Kidney (tissue), 14 donors: ENCODE results near the gene EIF5A. TPM values are rescaled to one million over a fixed set of nuclear protein-coding genes. Genes with fewer than 3 reads are reported as not detected.

Experiments
- DNase-seq, 5 donors: peaks; one replicate each; pipeline ENCODE4 v3.0.0-alpha.2; 2013 to 2020
- FAIRE-seq: peaks from 2 replicates; lab custom pipeline; 2012; peaks lifted over from hg19 to GRCh38; lab: Jason Lieb, UNC
- H3K27ac ChIP-seq, 2 donors: one replicate each; pipeline ENCODE4 v1.7.0; 2013; ENCODE audit warnings: low read depth in 2 of 2, low read length in 2 of 2, inconsistent platforms in 1 of 2
- H3K27me3 ChIP-seq: one replicate; pipeline ENCODE4 v1.7.1; 2013; ENCODE audit warnings: low read length, inconsistent platforms; ENCODE audit not compliant: control insufficient read depth, insufficient read depth
- H3K36me3 ChIP-seq, 3 donors: one replicate each; pipeline versions ENCODE4 v1.7.0 to v1.7.1; 2013; ENCODE audit warnings: low read length in 3 of 3, control low read depth in 1 of 3, inconsistent platforms in 1 of 3; ENCODE audit not compliant: insufficient read depth in 3 of 3, control insufficient read depth in 2 of 3
- H3K4me1 ChIP-seq, 3 donors: one replicate each; pipeline versions ENCODE4 v1.7.0 to v1.7.1; 2013; ENCODE audit warnings: low read length in 3 of 3, inconsistent platforms in 1 of 3, low read depth in 1 of 3; ENCODE audit not compliant: control insufficient read depth in 2 of 3, insufficient read depth in 2 of 3
- H3K4me3 ChIP-seq, 3 donors: one replicate each; pipeline versions ENCODE4 v1.7.0 to v1.8.1; 2013; ENCODE audit warnings: low read length in 3 of 3, control low read depth in 1 of 3, inconsistent platforms in 1 of 3
- H3K9ac ChIP-seq, 3 donors: one replicate each; pipeline versions ENCODE4 v1.7.0 to v1.7.1; 2013; ENCODE audit warnings: low read length in 3 of 3, control low read depth in 1 of 3, inconsistent platforms in 1 of 3
- H3K9me3 ChIP-seq, 3 donors: one replicate each; pipeline versions ENCODE4 v1.7.0 to v1.7.1; 2013; ENCODE audit warnings: low read length in 3 of 3, control low read depth in 1 of 3, inconsistent platforms in 1 of 3; ENCODE audit not compliant: control insufficient read depth in 2 of 3, insufficient read depth in 1 of 3
- intact Hi-C: fragments of 100-400 bp; cut with DNase I; formaldehyde crosslinking; loops from one replicate; pipeline ENCODE4 v1.11.1; 2022
- polyA plus RNA-seq: library from polyadenylated mRNA; stranded (reverse); fragments of 350-450 nt; fragmentation: Illumina TruSeq; extraction: RNeasy Lipid Tissue Mini Kit (QIAGEN cat#74804); gene quantifications from one replicate; pipeline ENCODE4 v1.2.3, GENCODE V29; 2014; ENCODE audit warnings: low read depth, low replicate concordance; ENCODE audit not compliant: insufficient read depth
- total RNA-seq: library from RNA; stranded (reverse); fragmentation: NEBNext Ultra II Directional; extraction: Animal tissue kit (Norgen Biotek cat#: 25700); gene quantifications from one replicate; pipeline ENCODE4 v1.2.1, GENCODE V29; 2021
- TF ChIP-seq, protein P1 (sequence below): IDR thresholded peaks from 3 replicates; pipeline ENCODE4 v1.5.1; 2012; ENCODE audit warnings: mild to moderate bottlenecking, moderate library complexity, borderline replicate concordance; ENCODE audit not compliant: insufficient read depth; ENCODE audit errors: extremely low read depth
- donor health status: control.
- donor health status: control.
- donor health status: control.
- donor health status: control.
- donor health status: control.
- donor health status: DM: yes; HTN: yes; CAD: no.
- donor health status: Normal renal cell carcinoma (clear cell type).

Gene EIF5A
- total and polyA plus RNA-seq, 2 donors from 2014 or later: 306 to 434 TPM

DNA sequence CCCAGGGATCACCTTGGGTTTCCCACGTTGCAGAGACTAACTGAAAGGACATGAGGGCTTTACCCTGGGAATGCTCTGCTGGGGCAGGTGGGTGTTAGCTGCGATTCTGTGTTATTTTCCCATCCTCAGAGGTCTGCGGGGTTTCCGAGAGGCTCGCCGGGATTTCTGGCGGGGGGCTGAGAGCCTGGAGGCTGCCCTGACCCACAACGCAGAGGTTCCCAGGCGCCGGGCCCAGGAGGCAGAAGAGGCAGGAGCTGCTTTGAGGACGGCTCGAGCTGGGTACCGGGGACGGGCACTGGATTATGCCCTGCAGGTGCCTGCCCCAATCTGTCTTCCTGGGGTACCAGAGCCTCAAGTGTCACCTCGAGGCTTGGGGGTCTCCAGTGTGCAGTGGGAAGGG, 35.8 kb downstream of the EIF5A start:
- Histone ChIP-seq H3K4me1 (no peaks in the 10 kb centered on the region), H3K9ac (no peak overlapping the region), H3K36me3 (no peaks in the 10 kb centered on the region), H3K4me3 (no peak overlapping the region), H3K9me3 (no peaks in the 10 kb centered on the region), H3K27ac (no peak overlapping the region), H3K27me3 (no peaks in the 10 kb centered on the region)
- intact Hi-C loops: no loop called here
- TF ChIP-seq, protein P1, sequence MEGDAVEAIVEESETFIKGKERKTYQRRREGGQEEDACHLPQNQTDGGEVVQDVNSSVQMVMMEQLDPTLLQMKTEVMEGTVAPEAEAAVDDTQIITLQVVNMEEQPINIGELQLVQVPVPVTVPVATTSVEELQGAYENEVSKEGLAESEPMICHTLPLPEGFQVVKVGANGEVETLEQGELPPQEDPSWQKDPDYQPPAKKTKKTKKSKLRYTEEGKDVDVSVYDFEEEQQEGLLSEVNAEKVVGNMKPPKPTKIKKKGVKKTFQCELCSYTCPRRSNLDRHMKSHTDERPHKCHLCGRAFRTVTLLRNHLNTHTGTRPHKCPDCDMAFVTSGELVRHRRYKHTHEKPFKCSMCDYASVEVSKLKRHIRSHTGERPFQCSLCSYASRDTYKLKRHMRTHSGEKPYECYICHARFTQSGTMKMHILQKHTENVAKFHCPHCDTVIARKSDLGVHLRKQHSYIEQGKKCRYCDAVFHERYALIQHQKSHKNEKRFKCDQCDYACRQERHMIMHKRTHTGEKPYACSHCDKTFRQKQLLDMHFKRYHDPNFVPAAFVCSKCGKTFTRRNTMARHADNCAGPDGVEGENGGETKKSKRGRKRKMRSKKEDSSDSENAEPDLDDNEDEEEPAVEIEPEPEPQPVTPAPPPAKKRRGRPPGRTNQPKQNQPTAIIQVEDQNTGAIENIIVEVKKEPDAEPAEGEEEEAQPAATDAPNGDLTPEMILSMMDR: no peak
- FAIRE-seq (no peak), DNase-seq (no peak)

DNA sequence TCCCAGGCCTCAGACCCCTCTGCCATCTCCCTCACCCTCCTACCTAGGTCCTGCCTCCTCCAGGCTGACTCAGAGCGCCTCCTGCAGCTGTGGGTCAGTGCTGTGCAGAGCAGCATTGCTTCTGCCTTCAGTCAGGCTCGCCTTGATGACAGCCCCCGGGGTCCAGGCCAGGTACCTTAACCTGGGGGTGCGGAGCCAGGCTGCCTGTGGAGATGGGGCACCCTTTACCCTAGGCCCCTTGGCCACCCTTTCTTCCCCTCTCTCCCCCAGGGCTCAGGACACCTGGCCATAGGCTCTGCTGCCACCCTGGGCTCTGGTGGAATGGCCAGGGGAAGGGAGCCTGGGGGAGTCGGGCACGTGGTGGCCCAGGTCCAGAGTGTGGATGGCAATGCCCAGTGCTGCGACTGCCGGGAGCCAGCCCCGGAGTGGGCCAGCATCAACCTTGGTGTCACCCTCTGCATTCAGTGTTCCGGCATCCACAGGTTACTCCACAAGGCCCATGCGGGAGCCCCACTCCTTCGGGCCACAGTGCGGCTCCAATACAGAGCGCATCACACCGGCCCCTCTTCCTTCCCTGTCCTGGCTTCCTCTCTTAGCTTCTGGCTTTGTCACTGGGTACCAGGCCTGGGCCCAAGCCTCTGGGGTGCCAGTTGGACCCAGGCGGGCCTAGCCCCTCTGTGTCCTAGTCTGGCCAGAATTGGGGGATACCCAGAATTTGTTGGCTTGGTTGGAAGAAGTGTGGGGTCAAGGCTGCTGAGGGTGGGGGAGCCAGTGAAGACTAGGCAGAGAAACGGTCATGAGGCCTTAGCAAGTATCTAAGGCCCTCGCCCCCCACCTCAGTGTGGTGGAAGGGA, 39.6 kb downstream of the EIF5A start:
- H3K9me3 ChIP-seq: no peaks in the 10 kb centered on the region
- FAIRE-seq: no peak
- no peak overlapping the region for H3K4me3 ChIP-seq
- TF ChIP-seq, protein P1: no peak
- no peak overlapping the region for H3K9ac ChIP-seq
- no peaks in the 10 kb centered on the region for H3K27me3 ChIP-seq
- DNase-seq: no peak
- intact Hi-C loops: no loop called here
- H3K27ac ChIP-seq: no peak overlapping the region
- peaks cover 3 to 8% (median 4%) of the 10 kb centered on the region in 3 donors for H3K4me1 ChIP-seq
- H3K36me3 ChIP-seq: no peaks in the 10 kb centered on the region

DNA sequence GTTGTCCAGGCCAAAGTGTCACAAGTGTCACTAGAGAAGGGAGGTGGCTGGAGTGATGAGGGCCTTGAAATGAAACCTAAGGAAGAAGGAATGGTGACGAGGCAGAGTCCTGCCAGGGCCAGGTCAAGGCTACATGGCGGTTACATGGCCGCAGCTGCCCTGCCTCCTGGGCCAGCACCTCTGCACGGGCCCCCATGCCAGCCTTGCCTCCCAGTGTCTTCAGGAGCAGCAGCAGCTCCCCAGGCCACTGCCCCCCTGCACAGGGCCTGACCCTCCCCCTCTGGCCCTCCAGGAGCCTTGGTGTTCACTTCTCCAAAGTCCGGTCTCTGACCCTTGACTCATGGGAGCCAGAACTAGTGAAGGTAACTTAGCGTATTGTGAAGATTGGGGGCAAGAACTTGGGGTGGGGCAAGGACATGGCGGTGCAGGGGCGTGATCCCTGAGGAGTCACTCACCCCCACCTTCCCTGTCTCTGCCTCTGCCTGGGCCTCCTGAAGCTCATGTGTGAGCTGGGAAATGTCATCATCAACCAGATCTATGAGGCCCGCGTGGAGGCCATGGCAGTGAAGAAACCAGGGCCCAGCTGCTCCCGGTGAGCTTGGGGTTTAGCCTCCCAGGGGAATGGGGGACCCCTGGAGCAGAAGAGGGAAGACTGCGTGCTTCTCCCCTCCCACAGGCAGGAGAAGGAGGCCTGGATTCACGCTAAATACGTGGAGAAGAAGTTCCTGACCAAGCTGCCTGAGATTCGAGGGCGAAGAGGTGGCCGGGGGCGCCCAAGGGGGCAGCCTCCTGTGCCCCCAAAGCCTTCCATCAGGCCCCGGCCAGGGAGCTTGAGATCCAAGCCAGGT, 40.4 kb downstream of the EIF5A start:
- H3K27me3 ChIP-seq: no peaks in the 10 kb centered on the region
- no peak overlapping the region for H3K4me3 ChIP-seq
- intact Hi-C loops: no loop called here
- H3K4me1 ChIP-seq: peaks cover 3 to 14% (median 10%) of the 10 kb centered on the region in 3 donors
- DNase-seq: peak in 1 of 5 donors; percentile 49
- TF ChIP-seq, protein P1: no peak
- H3K36me3 ChIP-seq: no peaks in the 10 kb centered on the region
- H3K27ac ChIP-seq: no peak overlapping the region
- H3K9me3 ChIP-seq: no peaks in the 10 kb centered on the region
- no peak overlapping the region for H3K9ac ChIP-seq
- no peak for FAIRE-seq
